GM12864 (cell line): ENCODE measurements around the gene PMCH.
"Not testable (repeated sequence)": the region's sequence is repeated elsewhere in the genome, so short reads cannot be mapped to it uniquely, and the experiment has no call there.

Experiments used
- DNase-seq: peaks from one replicate; pipeline ENCODE4 v3.0.0-alpha.2; 2011; ENCODE audit warnings: low read depth
- H3K4me3 ChIP-seq: 2 replicates; pipeline ENCODE4 v1.5.1; 2011; ENCODE audit warnings: mild to moderate bottlenecking, low read depth, low read length, control low read depth
- CTCF ChIP-seq: IDR thresholded peaks from 2 replicates; pipeline ENCODE4 v1.5.1; 2011; ENCODE audit warnings: low read depth, mild to moderate bottlenecking, moderate library complexity, low read length, control low read depth, inconsistent platforms; ENCODE audit errors: missing control alignments

The PMCH gene

GRCh38 chr12:102174117-102174516 lies 23.5 kb downstream of the PMCH start:
- no peak for TF ChIP-seq CTCF
- no peak overlapping the region for H3K4me3 ChIP-seq
- DNase-seq = no peak

- H3K4me3 ChIP-seq = no peak overlapping the region
- no peak for DNase-seq
- no peak for TF ChIP-seq CTCF
These were observed 25.2 kb downstream of the PMCH start for GRCh38 chr12:102172436-102172835.

GRCh38 chr12:102171951-102172350 lies 25.7 kb downstream of the PMCH start:
- DNase-seq = no peak
- H3K4me3 ChIP-seq = no peak overlapping the region
- TF ChIP-seq CTCF = no peak

- H3K4me3 ChIP-seq = no peak overlapping the region
- DNase-seq = no peak
- TF ChIP-seq CTCF = peak; percentile 68
These were observed 27.6 kb downstream of the PMCH start for GRCh38 chr12:102169922-102170621.

- DNase-seq = peak; percentile 5
- TF ChIP-seq CTCF = no peak
- no peak overlapping the region for H3K4me3 ChIP-seq
These were observed 29.6 kb downstream of the PMCH start for GRCh38 chr12:102167821-102168604.

- TF ChIP-seq CTCF = no peak
These were observed 34.2 kb downstream of the PMCH start for GRCh38 chr12:102163383-102163782.

GRCh38 chr12:102155206-102155605 lies 42.4 kb downstream of the PMCH start:
- H3K4me3 ChIP-seq, DNase-seq: not testable (repeated sequence)

More at GRCh38 chr12:102163383-102163782, 34.2 kb downstream of the PMCH start:
- no peak for DNase-seq
- no peak overlapping the region for H3K4me3 ChIP-seq

GRCh38 chr12:102147062-102147587 lies 50.5 kb downstream of the PMCH start:
- H3K4me3 ChIP-seq, DNase-seq: not testable (repeated sequence)
